ENCODE results near the gene SPIC. TPM values are rescaled to one million over a fixed set of nuclear protein-coding genes. Genes with fewer than 3 reads are reported as not detected.
"Not testable (repeated sequence)": the region's sequence is repeated elsewhere in the genome, so short reads cannot be mapped to it uniquely, and the experiment has no call there.

The SPIC gene
- under 1 TPM in 1 of 4 donors, not detected in 3; 0.04 TPM for polyA plus RNA-seq (ENCODE audit: insufficient read length in 4 of 4)

DNA sequence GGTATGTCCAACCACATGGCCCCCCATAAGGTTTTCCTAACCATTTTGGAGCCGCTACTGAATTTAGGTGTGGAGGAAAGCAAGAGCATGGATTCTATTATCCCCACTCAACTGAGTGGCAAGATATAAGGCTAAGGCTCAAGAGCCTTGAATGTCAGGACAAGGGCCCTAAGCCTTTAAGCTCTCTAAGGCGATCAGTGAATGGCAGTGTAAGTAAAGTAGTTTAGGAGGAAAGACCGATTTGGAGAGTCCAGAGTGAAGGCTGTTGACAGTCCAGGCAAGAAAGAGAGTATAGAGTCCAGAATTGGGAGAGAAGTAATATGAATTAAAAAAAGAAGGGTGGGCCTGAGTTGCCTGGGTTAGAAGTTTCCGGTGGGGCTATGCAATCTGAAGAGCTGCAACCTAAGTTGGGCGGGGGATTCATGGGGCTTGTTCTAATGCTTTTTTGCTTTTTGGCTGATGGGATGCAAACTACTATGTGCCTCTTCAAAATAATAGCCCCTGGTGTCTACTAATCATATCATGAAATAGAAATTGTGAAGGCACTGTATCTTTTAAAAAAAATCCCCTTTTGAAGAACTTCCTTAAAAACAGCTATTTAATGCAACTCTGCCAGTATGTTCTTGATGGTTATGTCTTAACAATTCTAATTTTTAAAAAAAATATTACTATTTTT lies at the start of gene SPIC:
Gene SPIC (plus strand): TSS at position 626 of the 676 bp plus-strand sequence. CDS start 1,569 bp downstream, outside the sequence.
- DNase-seq (ENCODE audit: low read depth in 4 of 4, low spot score in 3 of 4), result no peak

DNA sequence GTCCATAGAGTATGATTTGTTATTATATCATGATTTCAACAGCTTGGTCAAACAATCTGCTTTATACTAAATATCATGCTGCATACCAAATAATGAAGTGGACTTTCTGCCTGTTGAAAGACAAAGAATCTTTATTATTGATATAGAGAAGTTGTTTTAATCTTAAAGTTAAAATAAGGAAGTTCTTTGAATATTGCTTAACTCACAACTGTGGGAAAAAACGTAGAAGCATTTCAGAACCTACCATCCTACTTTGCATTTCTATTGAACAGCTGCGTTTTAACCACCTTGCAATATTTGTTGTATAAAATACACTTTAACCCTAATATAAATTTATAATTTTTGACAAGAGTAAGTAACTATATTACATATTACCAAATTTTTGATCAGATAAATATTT lies 44.7 kb upstream of the SPIC start:
- no peak for DNase-seq (ENCODE audit: low read depth in 4 of 4, low spot score in 3 of 4)

DNA sequence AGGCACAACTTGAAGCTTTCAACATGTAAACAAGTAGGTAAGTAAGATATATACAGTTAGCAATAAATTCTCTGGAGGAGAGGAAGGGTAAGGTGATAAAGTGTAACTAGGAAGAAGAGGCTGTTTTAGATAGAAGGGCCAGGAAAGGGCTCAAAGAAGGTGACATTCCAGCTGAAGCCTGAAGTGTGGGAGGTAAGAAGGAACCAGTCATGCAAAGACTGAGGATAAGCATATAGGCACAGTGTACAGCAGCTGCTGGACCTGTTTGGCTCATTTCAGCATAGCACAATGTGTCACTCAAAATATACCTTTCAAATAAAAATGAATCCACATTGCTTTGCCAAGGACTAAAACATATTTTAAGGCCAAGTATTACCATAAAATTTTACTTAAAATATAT lies 39.0 kb upstream of the SPIC start:
- peak in 2 of 4 donors; percentile 4 to 30 for DNase-seq (ENCODE audit: low read depth in 4 of 4, low spot score in 3 of 4)

DNA sequence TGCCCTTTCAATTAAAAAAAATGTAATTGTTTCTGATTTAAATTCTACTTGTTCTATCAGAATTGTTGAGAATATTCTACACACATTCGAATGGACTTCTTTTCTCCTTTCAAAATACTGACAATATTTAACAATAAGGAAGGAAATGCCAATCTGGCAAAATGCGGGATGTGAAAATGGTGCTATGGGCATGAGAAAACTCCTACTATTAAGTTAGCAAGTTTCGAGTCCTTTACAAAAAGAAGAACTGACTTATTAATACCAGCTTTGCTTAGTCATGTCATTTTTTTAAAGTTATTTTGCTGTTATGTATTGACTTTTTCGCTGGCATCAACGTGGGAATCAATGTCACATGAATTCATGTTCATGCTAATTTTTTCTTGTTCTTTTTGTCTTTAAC lies 35.9 kb upstream of the SPIC start:
- no peak for DNase-seq (ENCODE audit: low read depth in 4 of 4, low spot score in 3 of 4)

DNA sequence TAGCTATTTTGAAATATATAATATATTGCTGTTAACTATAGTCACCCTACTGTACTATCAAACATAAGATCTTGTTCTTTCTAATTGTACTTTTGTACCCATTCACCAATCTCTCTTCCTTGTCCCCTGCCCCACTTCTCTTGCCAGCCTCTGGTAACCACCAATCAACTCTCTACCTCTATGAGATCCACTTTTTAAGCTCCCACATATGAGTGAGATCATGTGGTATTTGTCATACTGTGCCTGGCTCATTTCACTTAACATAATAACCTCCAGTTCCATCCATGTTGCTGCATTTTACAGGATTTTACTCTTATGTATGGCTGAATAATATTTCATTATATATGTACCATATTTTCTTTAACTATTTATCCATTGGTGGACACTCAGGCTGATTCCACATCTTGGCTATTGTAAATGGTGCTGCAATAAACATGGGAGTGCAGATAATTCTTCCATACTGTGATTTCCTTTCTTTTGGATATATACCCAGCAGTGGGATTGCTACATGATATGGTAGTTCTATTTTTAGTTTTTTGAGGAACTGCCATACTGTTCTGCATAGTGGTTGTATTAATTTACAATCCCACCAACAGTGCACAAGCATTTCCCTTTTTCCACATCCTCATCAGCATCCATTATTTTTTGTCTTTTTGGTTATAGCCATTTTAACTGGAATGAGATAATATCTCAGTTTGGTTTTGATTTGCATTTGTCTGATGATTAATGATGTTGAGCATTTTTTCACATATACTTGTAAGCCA lies 33.5 kb upstream of the SPIC start:
- no peak for DNase-seq (ENCODE audit: low read depth in 4 of 4, low spot score in 3 of 4)

DNA sequence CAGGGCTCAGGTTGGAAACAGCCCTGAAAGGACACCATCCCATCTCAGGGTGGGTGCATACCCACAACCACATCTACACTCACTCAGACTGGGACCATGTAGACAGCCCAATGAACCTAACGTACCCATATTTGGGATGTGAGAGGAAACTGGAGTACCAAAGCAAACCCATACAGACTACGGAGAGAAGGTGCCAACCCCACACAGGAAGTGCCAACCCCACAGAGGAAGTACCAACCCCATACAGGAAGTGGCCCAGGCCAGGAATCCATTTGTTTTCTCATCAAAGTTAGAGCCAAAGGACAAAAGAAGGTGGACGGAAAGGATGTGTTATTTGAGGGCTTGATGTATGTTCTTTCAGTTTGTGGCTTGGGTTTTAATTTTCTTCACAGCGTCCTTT lies 19.5 kb upstream of the SPIC start:
- DNase-seq (ENCODE audit: low read depth in 4 of 4, low spot score in 3 of 4), result no peak

DNA sequence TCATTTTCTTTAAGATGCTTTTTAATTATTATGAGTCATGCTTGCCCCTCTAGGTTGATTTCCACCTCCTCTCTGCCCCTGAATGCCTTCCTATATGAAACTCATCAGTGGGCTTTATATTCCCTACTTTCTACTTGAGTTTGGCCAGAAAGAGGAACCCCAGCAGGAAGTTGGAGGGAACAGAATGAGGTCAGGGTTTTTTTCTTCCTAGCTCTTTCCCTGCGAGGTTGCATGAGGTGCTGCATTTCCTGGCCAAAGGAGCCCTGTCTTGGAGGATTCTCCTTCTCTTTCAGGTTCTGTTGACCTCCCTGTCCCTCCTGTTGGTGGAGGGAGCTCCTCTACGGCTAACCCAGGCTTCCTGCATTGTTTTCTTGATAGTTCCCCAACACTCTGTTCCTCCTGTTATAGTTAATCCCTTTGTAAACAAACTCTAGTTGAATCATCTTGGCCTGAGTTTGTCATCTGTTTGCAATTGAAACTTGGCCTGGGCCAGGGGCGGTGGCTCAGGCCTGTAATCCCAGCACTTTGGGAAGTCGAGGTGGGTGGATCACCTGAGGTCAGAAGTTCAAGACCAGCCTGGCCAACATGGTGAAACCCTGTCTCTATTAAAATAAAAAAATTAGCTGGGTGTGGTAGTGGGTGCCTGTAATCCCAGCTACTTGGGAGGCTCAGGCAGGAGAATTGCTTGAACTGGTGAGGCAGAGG lies 15.3 kb upstream of the SPIC start:
- DNase-seq (ENCODE audit: low read depth in 4 of 4, low spot score in 3 of 4), result no peak

DNA sequence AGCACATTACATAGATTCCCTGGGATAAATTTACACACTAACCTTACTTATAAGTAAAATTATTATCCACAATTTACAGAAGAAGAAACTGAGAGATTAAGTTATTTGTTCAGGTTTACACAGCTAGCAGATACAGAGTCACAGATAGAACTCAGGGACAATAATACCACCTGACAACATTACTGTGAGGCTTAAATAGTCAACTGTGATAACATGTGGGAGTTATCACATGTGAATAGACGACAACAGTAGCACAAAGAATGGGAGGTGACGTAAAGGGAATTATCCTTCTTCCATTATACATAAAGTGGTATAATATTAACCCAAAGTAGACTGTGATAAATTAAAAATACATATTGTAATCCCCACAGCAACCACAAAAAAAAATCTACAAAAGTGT lies 6.2 kb upstream of the SPIC start:
- DNase-seq (ENCODE audit: low read depth in 4 of 4, low spot score in 3 of 4), result no peak

DNA sequence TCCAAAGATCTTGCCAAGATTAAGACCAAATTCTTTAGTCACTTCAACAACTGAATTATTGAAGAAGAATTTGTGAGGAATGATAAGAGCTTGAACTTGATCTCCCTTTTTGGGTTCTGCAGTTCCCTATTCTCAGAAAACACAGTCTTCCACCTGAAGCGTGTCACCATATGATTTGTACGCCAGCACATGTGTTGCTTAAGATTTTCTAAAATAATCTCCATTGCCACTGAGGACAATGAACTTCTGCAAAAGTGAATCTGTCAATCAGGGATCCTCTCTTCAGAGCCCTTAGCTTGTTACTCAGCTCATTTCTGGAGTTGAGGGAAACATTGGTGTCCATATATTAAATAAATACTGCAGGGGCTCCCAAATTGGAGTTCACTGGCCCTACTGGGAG lies 4.2 kb upstream of the SPIC start:
- no peak for DNase-seq (ENCODE audit: low read depth in 4 of 4, low spot score in 3 of 4)

DNA sequence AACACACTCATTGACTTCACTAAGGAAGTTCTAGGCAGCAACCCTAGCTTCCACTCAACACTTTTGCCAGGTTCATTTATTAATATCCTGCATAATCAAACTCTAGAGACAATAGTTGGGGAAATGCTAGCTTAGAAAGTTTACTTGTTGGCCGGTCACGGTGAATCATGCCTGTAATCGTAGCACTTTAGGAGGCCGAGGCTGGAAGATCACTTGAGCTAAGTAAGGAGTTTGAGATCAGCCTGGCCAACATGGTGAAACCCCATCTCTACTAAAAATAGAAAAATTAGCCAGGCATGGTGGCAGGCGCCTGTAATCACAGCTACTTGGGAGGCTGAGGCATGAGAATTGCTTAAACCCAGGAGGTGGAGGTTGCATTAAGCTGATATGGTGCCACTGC lies 3.3 kb upstream of the SPIC start:
- not testable (repeated sequence) for DNase-seq (ENCODE audit: low read depth in 4 of 4, low spot score in 3 of 4)

DNA sequence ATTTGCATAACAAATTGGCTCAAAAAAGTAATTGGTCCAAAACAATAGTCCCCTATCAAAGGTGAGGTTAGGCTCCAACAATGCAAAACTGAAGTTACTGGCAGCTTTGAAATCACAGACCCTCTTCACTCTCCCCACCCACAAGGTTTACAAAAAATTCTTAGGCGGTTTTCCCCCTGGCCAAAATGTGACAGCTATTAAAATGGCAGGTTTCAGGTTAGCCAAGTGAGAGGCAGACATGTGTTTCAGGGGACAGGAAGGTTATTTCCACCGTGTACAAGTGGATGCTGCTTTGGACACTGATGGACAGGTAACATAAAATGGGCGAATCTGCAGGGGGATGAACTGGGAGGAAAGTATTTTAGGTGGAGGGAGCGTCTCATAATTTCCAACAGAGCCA lies 888 bp upstream of the SPIC start:
- no peak for DNase-seq (ENCODE audit: low read depth in 4 of 4, low spot score in 3 of 4)

DNA sequence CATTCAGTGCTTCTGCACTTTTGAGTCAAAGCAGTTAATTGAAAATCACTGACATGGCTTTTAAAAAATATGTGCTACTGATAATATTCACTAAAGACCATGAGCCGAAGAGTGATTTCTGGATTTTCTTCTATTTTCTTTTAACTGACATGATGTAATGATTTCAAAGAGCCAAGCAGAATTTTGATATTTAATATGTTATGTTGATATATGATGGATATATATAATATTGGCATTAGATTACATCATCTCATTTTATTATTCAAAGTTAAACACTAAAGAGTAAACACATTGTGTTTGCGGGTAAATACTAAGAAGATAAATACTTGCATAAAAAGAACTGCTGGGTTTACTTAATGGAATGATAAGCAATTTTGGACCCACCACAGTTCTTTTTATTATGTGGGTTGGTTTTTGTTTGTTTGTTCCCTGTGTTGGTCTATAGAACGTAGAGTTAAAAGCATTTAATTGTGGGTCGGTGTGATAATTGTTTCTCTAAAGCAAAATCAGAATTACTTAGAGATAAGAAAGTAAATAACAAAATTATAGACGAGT lies 692 bp downstream of the SPIC start:
- no peak for DNase-seq (ENCODE audit: low read depth in 4 of 4, low spot score in 3 of 4)

DNA sequence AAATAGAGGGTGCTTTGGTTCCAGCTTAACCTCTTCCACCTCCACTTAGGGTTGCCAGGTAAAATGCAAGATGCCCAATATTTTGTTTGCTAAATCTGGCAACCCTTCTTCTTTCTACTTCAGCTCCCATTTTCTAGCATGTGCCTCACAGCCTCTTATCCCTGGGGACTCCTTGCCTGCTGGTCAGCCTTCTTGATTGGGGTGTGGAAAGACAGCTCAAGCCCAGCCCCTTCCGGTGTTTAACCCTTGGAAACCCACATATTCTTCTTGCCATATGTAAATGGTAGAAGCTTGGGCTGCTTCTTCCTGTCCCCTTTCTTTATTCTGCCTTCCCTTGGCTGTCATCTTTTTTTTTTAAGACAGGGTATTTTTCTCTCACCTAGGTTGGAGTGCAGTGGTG lies 5.7 kb downstream of the SPIC start:
- DNase-seq (ENCODE audit: low read depth in 4 of 4, low spot score in 3 of 4), result no peak

DNA sequence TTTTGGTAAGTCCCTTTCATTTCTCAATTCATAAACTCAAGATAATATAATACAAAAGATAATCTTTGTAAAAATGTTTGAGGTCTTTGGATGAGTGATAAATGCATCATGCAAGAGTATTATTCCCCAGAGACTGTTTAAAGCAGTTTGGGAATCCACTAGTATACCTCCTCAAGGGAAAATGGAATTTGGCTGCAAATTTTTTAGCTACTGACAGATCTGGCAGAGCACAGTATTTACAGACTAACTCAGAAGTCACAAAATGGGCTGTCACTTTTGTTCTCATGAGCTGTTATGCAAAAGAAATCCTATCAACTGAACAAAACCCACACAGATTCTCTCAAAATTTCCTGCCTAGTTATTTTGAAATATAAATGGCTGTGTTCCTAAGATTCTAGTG lies 9.9 kb downstream of the SPIC start:
- no peak for DNase-seq (ENCODE audit: low read depth in 4 of 4, low spot score in 3 of 4)

DNA sequence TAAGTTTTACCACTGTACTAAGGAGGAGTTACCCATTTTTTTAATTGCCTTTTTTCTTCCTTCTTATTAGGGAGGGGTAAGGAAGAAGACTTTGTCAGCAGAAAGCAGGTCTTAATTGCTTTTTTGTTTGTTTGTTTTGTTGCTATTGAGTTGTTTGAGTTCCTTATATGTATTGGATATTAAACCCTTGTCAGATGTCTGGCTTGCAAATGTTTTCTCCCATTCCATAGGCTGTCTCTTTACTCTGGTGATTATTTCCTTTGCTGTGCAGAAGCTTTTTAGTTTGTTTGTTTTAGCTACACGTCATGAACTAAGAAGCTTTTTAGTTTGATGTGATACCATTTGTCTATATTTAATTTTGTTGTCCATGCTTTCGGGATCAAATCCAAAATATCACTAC lies 13.3 kb downstream of the SPIC start:
- DNase-seq (ENCODE audit: low read depth in 4 of 4, low spot score in 3 of 4), result no peak

DNA sequence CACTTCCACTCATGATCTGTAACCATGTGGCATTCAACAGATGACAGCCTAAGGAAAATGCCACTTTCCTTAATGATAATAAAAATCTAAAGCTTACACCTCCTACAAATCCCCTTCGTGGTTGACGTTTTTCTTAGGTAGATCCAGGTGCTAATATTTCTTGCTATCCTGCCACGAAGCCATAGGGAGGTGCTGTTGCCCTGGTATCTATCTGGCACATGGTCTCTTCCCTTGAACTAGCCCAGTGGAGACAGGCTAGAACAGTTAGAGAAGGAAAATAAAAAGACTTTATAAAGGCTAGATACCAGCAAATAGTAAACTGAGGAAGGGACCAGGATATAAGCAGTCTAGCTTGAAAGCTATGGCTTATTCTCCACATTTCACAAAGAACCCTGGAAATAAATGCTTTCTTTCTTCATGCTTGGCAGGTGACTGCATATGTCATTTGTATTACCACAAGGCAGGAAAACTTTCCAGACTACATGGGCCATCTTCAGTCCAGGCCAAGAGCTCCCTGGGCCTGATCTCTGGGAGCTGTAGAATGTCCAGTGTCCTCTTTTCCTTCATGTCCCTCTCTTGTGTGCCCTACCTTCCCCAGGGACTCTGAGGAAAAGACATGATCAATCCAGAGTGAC lies 15.3 kb downstream of the SPIC start:
- no peak for DNase-seq (ENCODE audit: low read depth in 4 of 4, low spot score in 3 of 4)

DNA sequence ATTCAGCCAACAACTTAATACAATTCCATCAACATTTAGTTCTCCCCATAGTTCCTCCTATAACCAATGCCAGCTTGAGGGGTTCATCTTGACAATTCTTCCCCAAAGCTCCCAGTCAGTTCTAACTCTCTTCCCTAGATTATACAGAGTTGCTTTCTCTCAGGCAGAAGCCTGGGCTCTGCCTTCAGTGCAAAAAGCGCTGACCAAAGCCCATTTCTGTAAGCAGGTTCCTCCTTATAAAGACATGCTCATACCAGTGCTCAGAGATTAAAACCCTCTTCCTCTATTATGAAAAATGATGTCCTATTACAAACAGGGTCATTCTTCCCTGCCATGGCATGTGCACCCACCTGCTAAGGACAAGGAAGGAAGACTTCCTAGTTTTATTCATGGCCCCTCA lies 16.2 kb downstream of the SPIC start:
- no peak for DNase-seq (ENCODE audit: low read depth in 4 of 4, low spot score in 3 of 4)

DNA sequence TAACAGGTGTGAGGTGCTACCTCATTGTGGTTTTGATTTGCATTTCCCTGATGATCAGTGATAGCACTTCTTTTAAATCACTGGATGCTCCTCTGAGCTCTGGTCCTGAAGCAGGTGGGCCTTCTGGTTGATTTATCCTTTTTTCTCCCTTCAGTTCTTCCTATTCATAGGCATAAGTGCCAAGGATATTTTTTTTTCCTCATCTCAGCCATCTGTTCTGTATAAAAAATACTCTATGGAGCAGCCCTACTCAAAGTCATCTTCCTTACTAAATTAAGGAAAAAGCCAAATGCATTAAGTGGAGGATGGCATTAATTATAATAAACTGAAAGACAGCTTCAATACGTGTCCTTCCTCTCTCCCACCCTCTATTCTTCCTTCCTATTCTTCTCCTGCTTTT lies 18.4 kb downstream of the SPIC start:
- DNase-seq (ENCODE audit: low read depth in 4 of 4, low spot score in 3 of 4), result no peak

DNA sequence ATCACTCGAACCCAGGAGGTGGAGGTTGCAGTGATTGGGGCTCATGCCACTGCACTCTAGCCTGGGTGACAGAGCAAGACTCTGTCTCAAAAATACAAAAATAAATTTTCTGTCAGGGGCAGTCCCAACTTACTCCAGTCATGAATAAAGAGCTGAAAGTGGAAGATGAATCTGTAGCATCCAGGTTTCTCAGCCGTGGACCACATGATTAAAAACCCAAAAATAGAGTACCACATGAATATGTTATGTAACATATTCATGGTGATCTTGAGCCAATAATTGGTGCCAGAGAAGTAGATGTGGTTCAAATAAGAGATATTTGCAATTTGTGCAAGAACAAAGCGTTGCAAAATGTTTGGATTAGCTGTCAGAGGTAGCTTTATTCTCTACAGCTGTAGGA lies 23.1 kb downstream of the SPIC start:
- DNase-seq (ENCODE audit: low read depth in 4 of 4, low spot score in 3 of 4), result no peak

DNA sequence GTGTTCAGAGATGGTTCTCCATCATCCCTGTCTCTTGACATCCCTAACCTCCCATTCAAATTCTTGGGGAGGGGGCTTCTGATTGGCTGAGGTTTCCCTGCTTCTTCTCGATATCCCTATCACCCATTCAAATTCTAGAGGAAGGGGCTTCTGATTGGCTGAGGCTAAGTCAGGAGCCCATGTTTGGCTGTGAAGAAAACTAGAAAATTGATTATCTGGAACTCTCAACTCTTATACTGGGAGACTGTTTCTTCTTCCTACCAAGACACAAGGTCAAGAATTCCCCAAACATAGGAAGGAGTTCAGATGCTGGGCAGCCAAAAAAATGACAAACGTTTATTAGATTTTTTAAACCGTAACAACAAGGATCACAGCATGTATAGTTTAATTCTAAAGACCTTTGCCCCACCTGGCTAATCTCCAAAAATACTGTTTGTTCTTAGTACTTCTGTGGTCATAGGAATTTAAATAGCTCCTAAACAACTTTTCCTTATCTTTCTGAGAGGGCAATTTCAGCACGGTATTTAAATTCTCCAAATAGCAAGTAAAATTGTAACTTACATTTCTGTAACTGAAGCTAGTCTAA lies 26.4 kb downstream of the SPIC start:
- peak; percentile 44 to 82 (median 74) for DNase-seq (ENCODE audit: low read depth in 4 of 4, low spot score in 3 of 4)

DNA sequence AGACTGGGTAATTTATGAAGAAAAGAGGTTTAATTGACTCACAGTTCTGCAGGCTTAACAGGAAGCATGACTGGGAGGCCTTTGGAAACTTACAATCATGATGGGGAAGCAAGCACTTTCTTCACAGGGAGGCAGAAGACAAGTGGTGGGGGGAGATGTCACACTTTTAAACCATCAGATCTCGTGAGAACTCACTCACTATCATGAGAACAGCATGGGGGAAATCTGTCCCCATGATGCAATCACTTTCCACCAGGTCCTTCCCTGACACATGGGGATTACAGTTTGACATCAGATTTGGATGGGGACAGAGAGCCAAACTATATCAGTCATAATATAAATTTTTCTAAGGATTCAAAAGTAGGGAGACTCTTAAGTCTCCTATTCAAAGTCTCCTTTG lies 46.0 kb downstream of the SPIC start:
- DNase-seq (ENCODE audit: low read depth in 4 of 4, low spot score in 3 of 4), result no peak

Measured in right renal pelvis (tissue), 4 donors.